Right lung (tissue), 5 donors: ENCODE results near the gene TTC7B. TPM values are rescaled to one million over a fixed set of nuclear protein-coding genes. Genes with fewer than 3 reads are reported as not detected.
A peak's percentile ranks its signal among the peaks of the same experiment; 100 is the strongest.

Experiments used
- DNase-seq, 2 donors: peaks; one replicate each; pipeline ENCODE4 v3.0.0-alpha.2; 2013
- polyA plus RNA-seq, 5 donors: library from polyadenylated mRNA; unstranded; fragments of 120-200 nt; gene quantifications; one replicate each; pipeline versions ENCODE4 v1.2.1 to v1.2.3, GENCODE V29; 2013; ENCODE audit warnings: inconsistent platforms in 1 of 5, low replicate concordance in 1 of 5; ENCODE audit not compliant: insufficient read length in 5 of 5, insufficient read depth in 1 of 5

TTC7B gene
- polyA plus RNA-seq, 5 donors = 32.7 to 45.8 (median 41.7) TPM

DNA sequence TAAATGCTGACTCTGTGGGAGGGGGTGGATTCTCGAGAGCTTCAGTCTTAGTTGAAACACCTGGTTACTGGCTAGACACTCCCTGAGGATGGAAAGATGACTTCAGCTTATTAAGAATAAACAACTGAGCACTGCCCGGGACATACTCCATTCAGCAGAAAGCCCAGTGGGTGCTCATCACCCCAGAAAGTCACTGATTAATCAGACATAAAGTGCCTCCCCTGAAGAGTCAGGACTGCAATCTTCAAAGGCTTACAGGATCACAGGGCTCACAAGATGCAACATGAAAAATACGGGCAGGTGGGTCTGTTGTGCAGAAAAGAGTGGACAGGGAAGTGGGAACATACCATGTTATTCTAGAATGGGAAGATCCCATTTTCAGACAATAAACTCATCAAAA lies 212.4 kb downstream of the TTC7B start:
- DNase-seq = no peak

DNA sequence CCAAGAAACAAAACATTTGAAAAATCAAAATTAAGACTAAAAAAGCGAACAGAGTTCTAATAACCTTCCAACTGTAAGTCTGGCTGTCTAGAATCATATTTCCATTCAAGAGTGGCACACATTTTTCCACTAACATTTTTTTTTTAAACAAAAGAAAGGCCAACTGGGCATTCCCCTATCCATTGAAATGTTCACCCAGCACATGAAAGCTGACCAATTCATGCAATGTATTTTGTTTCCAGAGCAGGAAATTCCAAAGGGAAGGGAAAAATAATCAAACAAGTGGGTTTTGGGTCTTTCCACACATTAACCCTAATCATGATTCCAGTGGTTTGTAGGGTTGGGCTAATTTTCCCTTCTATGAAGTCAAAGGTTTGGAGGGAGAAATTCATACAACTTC lies 212.9 kb downstream of the TTC7B start:
- no peak for DNase-seq

DNA sequence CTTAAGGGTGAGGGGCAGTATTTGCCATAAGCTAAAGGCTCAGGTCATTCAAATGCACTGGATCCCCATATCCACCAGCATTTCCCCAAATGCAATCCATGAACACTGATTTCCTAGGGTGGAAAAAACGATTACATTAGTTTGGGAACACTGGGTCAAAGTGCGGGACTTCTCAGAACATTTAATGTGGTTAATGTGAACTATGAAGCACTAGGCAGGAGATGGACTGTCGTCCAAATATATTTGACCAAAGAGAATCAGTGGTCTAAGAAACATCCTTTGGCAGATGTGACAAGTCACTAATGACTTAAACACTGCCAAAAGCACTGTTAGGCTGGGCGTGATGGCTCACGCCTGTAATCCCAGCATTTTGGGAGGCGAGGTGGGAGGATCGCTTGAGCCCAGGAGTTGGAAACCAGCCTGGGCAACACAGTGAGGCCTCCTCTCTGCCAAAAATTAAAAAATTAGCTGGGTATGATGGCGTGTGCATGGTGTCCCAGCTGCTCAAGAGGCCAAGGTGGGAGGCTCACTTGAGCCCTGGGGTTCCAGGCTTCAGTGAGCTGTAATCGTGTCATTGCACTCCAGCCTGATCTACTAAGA lies 214.0 kb downstream of the TTC7B start:
- DNase-seq = peak; percentile 80 to 85

DNA sequence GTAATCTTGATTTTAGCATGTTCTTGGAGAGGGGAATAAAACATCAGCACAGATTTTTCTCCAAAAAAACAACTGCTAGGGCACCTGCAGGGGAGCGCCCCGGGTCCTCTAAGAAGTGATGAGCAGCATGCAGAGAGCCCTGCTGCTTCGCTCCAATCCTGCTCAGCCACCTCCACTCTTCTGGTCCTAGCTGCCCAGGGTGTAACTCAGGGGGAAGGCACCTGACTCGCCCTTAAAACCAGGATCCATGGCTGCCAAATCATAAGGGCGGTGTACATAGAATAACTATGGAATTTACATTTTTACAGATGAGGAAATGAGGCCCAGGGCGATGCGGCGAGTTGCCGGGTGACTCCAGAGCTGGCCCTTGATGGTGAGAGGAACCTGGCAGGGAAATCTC lies 214.7 kb downstream of the TTC7B start:
- DNase-seq = no peak

DNA sequence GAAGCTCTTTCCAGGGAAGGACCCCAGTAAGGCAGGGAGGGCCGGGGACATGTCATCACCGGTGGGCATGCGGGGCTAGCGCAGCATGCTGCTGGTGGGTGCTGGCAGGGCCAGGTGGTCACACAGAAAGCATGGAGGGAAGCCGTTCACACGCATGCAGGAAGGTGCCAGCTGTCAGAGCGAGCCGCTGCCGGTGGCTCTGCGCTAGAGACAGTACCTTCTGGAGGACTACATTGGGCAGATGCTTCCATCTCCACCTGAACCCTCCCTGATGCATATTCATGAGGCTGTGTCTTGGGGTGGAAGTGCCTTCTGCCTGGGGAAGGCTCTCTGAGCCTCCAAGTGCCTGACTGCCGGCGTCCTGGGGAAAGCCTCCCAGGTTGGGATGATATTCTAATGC lies 215.6 kb downstream of the TTC7B start:
- DNase-seq = no peak

DNA sequence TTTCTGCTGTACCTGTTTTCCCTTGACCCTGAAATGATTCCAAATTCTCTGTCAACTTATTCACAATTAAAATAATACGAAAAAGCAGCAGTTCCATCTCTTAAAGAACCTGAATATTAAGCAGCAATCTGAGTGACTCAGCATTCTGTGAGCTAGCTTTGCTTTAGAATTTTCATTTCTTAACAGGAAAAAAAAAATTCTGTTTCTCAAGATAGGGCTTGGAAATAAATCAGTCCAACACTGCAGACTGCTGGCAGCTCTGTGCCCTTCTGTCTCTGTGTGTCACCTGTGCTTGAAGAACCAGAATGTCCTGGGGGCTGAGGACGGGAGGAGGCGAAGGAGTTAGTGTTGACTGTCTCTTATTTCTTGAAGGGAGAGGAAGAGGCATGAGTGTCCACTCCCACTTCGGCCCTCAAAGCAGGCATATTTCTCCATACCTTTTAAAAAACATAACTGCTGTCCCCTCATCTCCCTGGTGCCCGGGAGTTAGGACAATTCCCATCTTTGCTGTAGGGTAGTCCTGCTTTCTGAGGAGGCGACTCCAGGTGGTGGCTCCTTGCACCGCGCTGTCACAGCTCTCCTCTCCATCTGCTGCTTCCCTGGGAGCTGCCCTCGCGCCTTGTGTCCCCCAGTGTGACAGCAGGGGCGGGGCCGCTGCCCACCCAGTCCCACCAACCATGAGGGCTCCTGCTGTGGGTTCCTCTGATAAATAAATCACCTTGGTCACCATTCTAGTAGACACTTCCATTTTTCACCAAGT lies 216.3 kb downstream of the TTC7B start:
- DNase-seq = no peak

DNA sequence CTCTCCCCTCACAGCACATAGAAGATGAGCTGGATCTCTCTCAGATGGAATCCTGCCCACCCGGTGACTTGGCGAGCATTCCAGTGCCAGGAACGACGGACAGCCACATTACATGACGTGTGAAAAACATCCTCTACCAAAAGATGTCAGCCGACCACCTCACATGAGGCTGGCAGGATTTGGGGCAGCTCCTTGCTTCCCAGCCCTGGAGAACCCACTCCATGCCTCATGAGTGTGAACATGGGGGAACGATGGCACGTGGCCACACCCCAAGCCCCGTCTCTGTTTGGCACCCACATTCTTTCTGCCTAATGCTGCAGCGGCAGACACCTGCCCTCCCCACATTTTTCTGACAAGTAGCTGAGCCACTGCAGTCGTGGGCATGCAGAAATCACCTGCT lies 216.9 kb downstream of the TTC7B start:
- no peak for DNase-seq

DNA sequence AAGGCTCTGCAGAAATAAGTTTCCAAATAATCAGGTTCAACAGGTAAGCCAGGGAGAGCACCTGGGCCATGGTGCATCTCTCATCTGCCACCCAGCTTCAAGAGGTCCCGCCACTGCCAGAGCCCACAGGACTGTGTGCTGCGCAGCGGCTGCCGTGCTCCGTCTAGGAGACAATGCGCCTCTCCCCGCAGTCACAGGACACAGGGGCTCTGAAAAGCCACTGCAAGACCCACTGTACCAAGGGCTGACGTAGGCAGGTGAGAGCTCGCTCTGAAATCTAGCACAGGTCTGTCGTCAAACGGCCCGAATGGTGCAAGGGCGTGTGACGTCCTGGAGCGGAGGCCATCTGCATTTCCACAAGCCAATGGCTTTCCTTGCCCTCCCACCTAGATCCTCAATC lies 218.3 kb downstream of the TTC7B start:
- DNase-seq = no peak

DNA sequence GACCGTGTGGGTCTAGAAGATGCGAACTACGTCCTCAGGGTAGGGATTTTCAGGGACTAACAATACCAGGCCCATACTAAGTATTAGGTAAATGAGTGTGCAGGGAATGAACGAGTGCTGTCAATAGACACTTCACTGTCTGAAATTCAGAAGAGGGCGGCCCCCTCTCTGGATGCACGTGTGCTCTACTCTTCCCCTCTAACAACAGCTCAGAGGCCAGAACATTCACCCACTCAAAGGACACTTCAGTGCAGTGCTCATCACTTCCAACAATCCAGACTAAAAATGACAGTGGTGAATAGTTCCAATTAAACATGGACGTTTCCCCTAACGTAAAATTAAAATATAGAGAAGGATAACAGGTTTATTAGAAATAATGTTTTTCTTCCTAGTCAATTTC lies 219.5 kb downstream of the TTC7B start:
- no peak for DNase-seq

DNA sequence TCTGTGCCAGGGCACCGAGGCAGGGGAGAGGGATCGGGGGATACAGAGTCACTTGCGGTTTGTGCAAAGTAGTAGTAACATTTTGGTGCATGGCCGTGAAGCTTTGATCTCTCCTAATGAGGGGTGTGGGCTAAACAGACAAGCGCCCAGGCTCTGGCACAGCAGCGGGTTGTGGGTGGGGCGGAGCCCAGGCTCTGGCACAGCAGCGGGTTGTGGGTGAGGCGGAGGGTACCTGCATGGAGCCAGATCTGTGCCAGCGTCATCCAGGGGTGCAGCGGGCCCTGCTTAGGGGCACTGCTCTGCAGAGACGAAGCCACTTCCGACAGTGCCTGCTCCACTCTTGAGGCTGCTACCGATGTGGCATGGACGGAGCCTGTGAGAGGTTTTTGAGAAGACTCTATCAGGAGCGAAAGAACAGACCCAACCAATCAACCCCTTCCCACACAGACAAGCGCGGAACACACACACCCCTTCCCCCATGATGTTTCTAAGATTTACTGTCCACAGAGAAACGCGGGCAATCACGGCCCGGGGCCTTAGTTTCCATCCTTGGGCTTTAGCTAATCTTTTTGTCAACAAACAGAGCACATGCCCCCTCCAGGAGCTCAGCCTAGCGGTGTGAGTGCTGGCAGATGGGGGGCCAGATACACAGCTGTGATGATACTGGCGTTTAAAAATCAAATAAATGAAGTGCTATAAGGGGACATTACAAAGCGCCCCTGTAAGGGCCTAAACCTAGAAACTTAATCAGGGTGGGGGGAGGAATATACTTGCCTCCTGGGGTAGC lies 222.8 kb downstream of the TTC7B start:
- DNase-seq = no peak

DNA sequence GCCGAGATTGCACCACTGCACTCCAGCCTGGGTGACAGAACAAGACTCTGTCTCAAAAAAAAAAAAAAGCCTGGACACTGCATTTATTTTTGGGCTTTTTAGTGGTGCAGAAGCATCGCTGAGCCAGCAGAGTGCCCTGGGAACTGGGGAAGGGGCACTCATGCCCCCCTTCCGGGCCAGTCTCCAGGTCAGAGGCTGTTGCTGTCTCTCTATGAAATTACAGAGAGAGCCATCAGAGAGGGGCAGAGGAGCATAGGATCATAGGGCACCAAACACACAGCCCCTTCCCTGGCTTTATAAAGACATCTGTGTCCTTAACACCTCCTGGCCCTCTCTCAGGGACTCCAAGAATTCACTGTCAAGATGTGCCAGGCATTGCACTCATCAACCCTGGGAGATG lies 223.6 kb downstream of the TTC7B start:
- no peak for DNase-seq

DNA sequence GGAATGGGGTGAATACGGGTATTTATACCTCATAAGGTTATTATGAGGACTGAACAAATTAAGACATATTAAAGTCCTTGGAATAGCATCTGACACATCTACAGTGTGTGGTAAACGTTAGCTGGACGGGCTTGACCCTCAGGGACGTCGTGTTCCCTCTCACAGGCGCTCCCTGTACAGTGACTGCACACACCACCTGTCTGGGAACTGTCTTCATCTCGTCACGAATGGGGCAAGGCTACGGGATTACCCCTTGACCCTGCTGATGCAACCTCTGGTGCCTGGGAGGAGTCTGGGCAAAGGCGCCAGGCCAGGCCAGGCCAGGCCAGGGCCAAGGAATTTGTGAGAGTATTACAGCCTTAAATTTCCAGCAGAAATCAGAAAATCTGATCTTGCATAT lies 228.3 kb downstream of the TTC7B start:
- no peak for DNase-seq

DNA sequence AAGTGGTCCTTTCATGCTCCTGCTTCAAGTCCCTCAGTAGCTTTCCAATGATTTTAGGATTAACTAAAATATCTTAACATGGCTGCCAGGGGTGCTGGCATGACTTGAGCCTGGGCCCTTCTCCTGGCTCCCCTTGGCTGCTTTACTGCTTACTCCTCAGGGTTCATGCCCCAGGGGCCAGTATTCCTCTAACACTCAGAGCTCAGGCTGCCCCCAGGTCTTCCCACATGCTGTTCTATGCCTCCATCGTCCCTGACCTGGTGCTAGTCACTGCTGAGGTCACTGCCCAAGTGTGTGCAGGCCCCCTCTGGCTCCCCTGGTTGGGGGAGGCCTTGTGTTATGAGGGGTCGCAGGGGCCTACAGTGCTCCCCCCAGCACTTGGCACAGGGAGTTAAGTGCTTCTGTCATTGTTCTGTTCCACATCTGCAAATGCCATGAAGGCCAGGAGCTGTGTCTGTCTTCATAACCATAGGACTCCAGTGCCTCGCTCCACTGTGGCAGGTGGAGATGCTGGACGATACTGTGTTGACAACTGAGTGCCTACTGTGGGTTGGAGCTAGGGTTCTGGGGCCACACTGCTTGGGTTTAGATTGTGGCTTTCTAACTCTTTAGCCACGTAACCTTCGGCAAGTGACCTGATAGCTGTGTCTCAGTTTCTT lies 228.8 kb downstream of the TTC7B start:
- no peak for DNase-seq

DNA sequence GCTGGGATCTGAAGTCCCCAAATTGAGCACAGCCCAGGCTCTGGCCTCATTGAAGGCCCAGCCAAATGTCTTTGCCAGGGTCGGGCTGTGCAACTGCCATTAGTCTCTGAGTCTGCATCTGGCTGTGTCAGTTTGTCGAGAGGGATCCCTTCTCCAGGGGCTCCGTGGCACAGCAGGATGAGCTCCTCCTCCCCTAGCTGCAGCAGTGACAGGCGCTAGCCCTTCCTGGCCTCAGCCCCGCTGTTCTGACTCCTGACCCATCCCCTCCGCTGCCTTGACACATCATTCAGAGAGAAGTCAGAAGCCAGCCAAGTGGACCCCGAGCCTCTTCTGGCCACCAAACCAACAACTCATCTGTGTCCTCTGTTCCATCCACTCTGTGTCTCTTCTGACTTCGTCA lies 231.1 kb downstream of the TTC7B start:
- no peak for DNase-seq

DNA sequence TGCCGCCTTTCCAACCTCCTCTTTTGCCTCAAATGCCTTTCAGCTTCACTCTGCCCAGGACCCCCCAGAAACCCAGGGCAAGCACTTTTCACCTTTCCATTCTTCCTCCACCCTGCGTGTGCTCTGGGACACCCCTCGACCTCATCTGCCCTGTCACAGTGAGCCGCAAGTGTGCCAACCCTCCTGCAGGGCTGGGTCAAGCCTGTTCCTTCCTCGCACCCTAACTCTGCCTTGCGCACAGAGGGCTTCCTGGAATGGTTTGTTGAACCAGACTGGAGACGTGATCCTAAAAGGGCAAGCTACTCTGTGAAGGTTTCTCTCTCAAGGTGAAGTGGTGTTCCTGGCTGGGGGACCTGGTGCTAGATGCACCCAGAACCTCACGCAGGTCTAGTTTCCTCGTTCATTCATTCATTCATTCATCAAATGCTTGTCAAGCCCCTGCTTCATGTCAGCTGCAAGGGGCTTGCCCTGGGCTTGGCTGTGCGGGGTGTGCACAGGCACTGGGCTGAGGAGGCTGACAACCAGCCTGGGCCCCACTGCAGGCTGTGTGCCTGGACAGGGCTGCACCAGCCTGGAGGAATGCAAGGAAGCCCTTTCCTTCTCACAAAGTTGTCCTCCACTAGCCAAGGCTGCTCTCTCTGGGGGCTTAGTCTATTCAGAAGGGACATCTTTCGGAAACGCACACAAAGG lies 232.2 kb downstream of the TTC7B start:
- DNase-seq = no peak

DNA sequence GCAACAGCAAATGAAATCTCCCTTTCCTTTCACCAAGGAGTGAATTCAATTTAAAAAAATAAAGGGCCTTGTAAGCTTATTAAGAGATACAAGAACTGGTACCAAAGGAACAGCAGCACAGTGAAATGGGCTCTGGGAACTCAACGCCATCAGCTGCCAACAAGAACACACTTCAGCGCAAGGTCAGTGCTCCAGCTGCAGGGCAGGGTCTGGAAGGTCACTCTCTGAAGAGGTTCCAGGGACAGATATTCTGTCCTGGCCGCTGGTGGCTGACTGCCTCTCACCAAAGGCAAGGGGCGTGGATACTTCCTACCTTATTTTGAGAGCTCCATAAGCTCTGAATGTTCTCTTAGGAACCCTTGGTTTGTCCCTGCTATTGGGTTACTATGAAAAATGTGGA lies 232.8 kb downstream of the TTC7B start:
- DNase-seq = no peak

DNA sequence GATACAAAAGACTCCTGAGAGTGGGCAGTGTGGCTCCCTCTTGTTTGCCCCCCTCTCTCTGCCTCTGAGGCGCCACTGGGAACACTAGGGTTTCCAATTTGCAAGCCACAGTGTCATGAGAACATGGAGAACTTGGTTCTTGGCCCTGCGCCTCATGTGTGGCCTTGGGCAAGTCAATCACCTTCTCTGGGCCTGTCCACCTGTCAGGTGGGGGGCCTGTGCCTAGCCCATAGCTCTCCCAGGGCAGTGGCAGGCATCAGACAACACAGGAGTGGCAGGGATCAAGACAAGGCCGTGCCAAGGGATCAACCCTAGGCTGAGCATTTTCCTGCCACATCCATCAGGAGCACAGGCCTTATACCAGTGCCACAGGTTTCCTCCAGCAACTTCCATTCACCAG lies 234.1 kb downstream of the TTC7B start:
- no peak for DNase-seq

DNA sequence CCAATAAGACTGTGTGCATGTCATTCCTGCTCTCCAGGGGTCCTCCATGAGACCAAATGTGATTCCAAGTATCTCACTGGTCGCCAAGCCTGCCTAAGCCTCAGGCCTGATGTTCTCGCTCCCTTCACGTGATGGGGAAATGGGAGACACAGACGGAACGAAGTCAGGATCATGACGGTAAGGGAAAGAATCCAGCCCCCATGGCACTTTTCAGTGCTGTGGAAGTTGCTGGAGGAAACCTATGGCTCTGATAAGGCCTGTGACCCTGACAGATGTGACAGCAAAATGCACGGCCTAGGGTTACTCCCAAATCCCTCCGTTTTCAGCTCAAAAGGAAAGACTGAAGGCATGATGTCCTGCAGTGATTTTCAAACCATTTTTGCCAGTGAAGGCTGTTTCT lies 234.5 kb downstream of the TTC7B start:
- no peak for DNase-seq

DNA sequence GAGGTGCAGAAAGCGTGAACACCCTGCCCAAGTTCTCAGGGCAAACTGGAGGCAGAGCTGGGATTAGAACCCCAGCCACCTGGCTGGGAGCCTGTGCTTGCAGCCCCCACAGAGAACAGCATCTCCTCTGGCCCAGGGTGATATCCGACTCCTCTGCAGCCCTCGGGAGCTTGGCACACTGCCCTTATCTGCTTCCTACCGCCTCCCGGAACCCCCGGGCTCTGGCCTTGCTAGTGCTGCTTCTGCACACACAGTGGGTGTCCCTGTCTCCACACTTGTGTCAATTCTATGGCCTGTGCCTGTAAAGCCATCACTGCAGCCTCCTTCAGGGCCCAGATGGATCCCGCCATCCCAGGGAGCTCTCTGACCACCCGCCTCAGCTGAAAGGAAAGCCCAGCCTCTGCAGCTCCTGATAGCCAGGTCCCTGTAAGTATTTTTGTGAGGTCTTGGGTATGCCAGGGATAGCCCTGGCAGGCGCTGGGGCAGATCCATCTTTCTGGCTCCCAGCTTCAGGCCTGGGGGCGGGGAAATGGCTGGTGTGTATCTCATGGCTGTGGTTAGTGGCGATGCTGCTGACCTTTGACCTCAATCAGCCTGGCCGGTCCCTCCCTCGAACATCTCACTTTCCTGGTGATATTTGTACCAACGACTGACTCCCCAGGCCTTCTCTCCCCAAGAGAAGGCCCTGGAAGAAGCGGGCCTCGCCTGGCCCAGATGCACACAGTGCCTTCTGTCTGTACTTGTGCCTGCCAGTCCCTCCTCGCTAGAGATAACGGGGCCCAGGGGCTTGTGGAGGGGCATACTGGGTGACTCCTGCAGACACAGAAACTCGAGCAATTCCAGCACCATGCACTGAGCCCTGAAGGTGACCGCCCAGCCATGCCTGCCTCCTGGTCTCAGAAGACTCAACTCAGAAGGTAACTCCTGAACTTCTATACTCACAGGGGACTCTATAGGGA lies 235.6 kb downstream of the TTC7B start:
- no peak for DNase-seq

DNA sequence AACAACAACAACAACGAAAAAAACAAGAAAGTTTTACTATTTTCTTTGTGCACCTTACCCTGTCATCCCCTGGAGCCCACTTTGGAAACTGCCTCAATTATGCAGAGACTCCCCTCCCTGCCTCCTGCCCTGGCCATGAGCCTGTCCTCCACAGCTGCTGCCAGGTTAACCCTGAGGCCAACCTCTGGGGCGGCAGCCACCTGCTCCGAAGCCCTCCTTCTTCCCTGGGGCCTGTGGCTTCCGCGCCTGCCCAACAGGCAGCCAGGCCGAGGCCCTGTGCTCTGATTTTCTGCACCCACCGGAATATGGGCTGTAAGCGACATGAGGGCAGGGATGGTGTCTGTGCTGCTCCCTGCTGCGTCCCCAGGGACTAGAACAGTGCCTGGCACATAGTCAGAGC lies 236.4 kb downstream of the TTC7B start:
- no peak for DNase-seq

DNA sequence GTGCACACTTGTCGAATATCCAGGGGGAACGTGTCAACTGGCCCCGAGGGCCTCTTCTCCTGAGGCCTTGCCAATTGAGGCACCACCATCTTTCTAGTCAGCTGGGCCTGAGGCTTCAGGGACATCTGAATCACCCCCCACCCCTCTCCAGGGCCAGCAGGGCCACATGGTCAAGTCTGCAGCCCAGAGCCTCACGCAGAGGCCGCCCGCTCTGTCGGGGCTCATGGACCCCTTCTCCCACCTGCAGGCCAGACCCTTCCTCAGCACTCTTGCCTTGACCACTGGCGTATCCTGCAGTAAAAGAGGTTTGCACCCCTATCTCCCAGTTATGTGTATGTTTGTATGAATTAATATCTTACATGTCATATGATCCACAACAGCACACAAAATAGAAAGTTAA lies 237.1 kb downstream of the TTC7B start:
- DNase-seq = no peak
